ENCODE measurements around the gene HNF4A.
"Not testable (repeated sequence)": the region's sequence is repeated elsewhere in the genome, so short reads cannot be mapped to it uniquely, and the experiment has no call there.

Gene HNF4A

GRCh38 chr20:44344723-44345122 lies 10.8 kb upstream of the HNF4A start:
- in situ Hi-C loops (cut with MboI; ENCODE audit: low sequenced_read_pairs) = no loop called here

GRCh38 chr20:44345147-44345546 lies 10.4 kb upstream of the HNF4A start:
- in situ Hi-C loops (cut with MboI; ENCODE audit: low sequenced_read_pairs) = no loop called here

GRCh38 chr20:44345941-44346340 lies 9.6 kb upstream of the HNF4A start:
- in situ Hi-C loops (cut with MboI; ENCODE audit: low sequenced_read_pairs) = not testable (repeated sequence)

- in situ Hi-C loops (cut with MboI; ENCODE audit: low sequenced_read_pairs) = no loop called here
These were observed 7.3 kb upstream of the HNF4A start for GRCh38 chr20:44348168-44348659.

GRCh38 chr20:44349349-44349748 lies 6.2 kb upstream of the HNF4A start:
- in situ Hi-C loops (cut with MboI; ENCODE audit: low sequenced_read_pairs) = no loop called here

GRCh38 chr20:44350567-44350966 lies 4.9 kb upstream of the HNF4A start:
- in situ Hi-C loops (cut with MboI; ENCODE audit: low sequenced_read_pairs) = no loop called here

- in situ Hi-C loops (cut with MboI; ENCODE audit: low sequenced_read_pairs) = no loop called here
These were observed 461 bp upstream of the HNF4A start for GRCh38 chr20:44354979-44355497.

- in situ Hi-C loops (cut with MboI; ENCODE audit: low sequenced_read_pairs) = no loop called here
These were observed 839 bp downstream of the HNF4A start for GRCh38 chr20:44356353-44356723.

GRCh38 chr20:44357020-44357419 lies 1.5 kb downstream of the HNF4A start:
- in situ Hi-C loops (cut with MboI; ENCODE audit: low sequenced_read_pairs) = no loop called here

GRCh38 chr20:44357555-44358125 lies 2.1 kb downstream of the HNF4A start:
- in situ Hi-C loops (cut with MboI; ENCODE audit: low sequenced_read_pairs) = no loop called here

- in situ Hi-C loops (cut with MboI; ENCODE audit: low sequenced_read_pairs) = no loop called here
These were observed 3.3 kb downstream of the HNF4A start for GRCh38 chr20:44358776-44359175.

GRCh38 chr20:44360221-44360620 lies 4.7 kb downstream of the HNF4A start:
- in situ Hi-C loops (cut with MboI; ENCODE audit: low sequenced_read_pairs) = no loop called here

- in situ Hi-C loops (cut with MboI; ENCODE audit: low sequenced_read_pairs) = no loop called here
These were observed 5.5 kb downstream of the HNF4A start for GRCh38 chr20:44361021-44361420.

GRCh38 chr20:44362466-44362940 lies 7.0 kb downstream of the HNF4A start:
- in situ Hi-C loops (cut with MboI; ENCODE audit: low sequenced_read_pairs) = no loop called here

- in situ Hi-C loops (cut with MboI; ENCODE audit: low sequenced_read_pairs) = no loop called here
These were observed 8.6 kb downstream of the HNF4A start for GRCh38 chr20:44364068-44364467.

- in situ Hi-C loops (cut with MboI; ENCODE audit: low sequenced_read_pairs) = no loop called here
These were observed 9.3 kb downstream of the HNF4A start for GRCh38 chr20:44364780-44365179.

- in situ Hi-C loops (cut with MboI; ENCODE audit: low sequenced_read_pairs) = no loop called here
These were observed 12.2 kb downstream of the HNF4A start for GRCh38 chr20:44367746-44368145.

- in situ Hi-C loops (cut with MboI; ENCODE audit: low sequenced_read_pairs) = no loop called here
These were observed 15.2 kb downstream of the HNF4A start for GRCh38 chr20:44370639-44371218.

- in situ Hi-C loops (cut with MboI; ENCODE audit: low sequenced_read_pairs) = no loop called here
These were observed 27.1 kb downstream of the HNF4A start for GRCh38 chr20:44382641-44383040.

GRCh38 chr20:44384423-44385027 lies 29.0 kb downstream of the HNF4A start:
- in situ Hi-C loops (cut with MboI; ENCODE audit: low sequenced_read_pairs) = no loop called here

GRCh38 chr20:44388466-44389023 lies 33.0 kb downstream of the HNF4A start:
- in situ Hi-C loops (cut with MboI; ENCODE audit: low sequenced_read_pairs) = no loop called here

GRCh38 chr20:44389871-44390270 lies 34.4 kb downstream of the HNF4A start:
- in situ Hi-C loops (cut with MboI; ENCODE audit: low sequenced_read_pairs) = loop anchor here (10.0 kb wide), 1 partner anchor 215 kb away; no protein-coding TSS in a partner anchor

Measured in HL-60/S4 treated with phorbol 12-myristate 13-acetate at 8.2 ng/mL for 4 days and 3 days (cell line).